GDM1 (cell line): ENCODE data around the gene DOCK6.

Experiments used
- DNase-seq: peaks from one replicate; lab custom pipeline; 2025; lab: John Stamatoyannopoulos, UW

The DOCK6 gene

GRCh38 chr19:11261971-11262839 is at the start of gene DOCK6:
Gene DOCK6, minus strand, starts transcription at chr19:11262524. Its CDS starts 84 bp downstream, at chr19:11262440.
- DNase-seq: no peak

DNA sequence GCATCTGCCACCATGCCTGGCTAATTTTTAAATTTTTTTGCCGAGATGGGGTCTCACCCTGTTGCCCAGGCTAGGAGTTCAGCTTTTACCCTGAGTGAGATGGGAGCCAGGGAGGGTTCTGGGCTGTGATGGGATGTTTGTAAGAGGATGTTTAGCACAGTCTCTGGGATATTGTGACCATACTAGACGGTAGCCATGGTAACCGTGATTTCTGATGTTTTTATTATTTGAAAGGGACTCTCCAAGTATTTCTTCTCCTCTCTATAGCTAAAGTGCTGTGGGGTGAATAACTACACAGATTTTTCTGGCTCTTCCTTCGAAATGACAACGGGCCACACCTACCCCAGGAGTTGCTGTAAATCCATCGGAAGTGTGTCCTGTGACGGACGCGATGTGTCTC is 44.0 kb upstream of the DOCK6 start:
- DNase-seq: no peak

- no peak for DNase-seq
Observed at GRCh38 chr19:11304936-11305335, 42.6 kb upstream of the DOCK6 start.

DNA sequence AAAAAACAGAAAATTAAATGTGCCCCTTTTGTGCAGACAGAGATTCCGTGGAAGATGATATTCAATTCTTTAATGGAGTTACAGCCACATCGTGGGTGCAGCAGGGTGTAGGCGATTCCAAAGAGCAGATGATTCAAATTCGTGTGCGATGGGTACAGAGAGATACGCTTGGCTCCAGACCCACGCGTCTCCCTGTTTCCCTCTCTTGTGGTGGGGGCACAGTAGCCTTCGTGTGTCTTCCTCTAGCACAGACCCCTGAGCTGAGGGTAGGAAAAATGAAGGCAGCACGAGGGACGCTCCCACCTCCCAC is 38.4 kb upstream of the DOCK6 start:
- no peak for DNase-seq

DNA sequence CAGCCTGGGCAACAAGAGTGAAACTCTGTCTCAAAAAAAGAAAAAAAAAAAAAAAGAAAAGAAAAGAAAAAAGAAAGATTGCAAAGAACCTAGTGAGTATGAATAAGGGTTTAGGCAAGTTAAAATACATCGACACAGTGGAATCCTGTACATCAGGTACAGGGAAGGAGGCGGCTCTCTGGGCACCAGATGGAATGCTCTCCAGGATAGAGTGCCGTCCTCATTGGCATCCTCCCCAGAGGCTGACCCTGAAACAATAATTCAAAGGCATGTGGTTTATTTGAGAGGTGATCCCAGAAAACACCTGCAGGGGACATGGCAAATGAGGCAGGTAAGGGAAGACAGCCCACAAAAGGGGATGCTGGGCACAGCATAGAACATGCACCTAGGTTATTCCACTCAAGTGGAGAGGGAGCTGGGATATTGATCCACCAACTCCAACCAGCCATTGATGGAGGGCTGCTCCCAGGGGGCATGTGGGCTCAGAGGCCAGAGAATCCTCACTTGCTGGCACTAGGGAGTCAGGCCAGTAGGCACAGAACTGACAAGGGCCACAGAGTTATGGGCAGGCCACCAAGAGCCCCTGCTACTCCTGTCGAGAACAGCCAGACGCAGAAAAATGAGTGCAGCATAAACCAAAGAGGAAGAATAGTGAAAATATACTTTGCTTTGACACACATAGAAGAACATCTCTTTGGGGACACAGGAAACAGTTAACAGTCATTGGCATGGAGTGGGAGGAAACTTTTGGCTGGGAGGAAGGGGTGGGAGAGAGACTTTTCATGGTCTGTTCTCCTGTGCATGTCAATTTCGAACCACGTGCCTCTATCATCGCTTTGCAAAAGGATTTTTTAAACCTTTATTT is 37.9 kb upstream of the DOCK6 start:
- DNase-seq: no peak

- no peak for DNase-seq
Observed at GRCh38 chr19:11296264-11296663, 33.9 kb upstream of the DOCK6 start.

- DNase-seq: no peak
Observed at GRCh38 chr19:11295665-11296245, 33.4 kb upstream of the DOCK6 start, which contains the start of gene TSPAN16. Gene TSPAN16, plus strand, starts transcription at chr19:11296160. Its CDS starts 138 bp downstream, at chr19:11296298.

DNA sequence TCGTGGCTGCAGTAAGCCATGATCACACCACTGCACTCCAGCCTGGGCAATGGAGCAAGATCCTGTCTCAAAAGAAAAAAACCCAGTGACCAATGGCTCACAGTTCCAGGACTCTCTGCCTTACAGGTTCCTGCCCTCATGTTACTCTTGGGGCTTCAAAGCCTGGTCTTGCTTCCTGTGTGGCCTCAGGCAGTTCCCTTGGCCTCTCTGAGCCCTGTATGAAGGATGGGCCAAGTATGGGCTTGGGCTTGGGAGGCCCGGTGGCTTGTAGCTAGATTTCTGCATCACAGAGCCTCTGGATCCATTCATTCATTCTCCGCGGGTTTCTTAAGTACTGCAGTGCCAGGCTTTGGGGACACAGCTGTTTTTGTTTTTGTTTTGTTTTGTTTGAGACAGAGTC is 32.9 kb upstream of the DOCK6 start:
- no peak for DNase-seq

DNA sequence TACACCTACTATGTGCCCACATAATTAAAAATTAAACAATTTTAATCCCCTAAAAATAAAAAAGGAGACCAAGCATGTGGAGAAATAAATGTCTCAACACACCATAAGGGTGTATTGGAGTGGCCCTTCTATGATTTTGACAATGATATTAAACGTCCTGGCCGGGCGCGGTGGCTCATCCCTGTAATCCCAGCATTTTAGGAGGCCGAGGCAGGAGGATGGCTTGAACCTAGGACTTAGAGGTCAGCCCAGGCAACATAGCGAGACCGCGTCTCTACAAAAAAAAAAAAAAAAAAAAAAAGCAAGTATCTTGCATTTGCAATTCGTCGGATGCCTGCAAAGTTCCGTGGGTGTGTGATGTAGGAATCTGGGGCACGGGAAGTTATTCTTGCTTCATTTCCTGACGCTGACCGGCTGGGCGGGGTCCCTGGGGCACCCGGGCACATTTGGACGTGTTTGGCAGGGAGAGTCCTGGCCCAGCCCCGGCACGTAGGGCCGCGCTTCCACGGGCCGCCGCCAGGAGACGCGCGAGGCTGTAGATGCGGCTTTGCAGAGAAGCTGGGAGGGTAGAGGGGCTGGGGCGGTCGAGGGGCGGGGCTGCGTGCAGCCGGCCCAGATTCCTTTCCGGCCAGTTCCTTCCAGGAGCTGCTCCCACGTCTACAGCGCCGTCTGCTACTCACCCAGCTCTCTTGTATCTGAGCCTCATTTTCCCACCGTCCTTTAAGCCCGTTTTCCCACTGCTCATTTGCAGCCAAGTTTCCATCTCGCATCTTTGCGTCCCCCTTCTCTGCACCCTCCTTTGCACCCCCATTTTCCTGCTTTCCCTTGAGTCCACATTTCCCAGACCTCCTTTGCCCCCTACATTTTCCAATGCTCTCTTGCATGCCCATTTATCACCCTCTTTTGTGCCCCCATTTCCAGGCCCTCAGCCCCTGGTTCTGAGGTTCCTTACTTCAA is 31.4 kb upstream of the DOCK6 start:
- DNase-seq: peak; percentile 70

DNA sequence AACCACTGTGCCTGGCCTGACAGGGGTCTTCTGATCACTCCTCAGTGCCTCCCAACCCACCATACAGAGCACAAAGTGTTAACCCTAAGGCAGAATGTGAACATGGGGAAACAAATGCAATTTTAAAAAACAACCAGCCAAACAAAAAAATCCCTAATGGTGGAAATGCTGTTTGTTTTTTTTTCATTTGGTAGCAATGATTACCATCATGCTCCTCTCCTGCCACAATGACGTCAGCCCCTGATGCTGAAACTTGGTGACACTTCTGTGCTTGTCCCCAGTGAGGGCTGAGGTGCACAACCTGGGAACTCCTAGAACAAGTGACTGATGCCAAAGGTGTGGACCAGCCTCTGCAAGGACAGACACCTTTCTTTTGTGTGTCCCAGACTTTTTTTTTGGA is 29.7 kb upstream of the DOCK6 start:
- DNase-seq: no peak

GRCh38 chr19:11291415-11291814 is 29.1 kb upstream of the DOCK6 start:
- no peak for DNase-seq

GRCh38 chr19:11290256-11290655 is 27.9 kb upstream of the DOCK6 start:
- DNase-seq: no peak

DNA sequence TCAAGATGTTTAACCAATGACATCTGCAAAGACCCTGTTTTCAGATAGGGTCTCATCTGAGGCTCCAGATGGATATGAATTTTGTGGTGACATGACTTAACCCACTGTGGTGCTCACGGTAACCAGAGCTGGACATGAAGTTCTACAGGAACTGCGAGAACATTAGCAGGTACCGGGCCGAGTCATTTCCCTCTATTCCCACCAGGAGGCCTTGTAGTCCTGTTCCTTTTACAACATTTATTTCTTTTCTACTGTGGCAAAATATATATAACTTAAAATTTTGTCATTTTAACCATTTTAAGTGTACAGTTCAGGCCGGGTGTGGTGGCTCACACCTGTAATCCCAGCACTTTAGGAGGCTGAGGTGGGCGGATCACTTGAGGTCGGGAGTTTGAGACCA is 26.0 kb upstream of the DOCK6 start:
- DNase-seq: no peak

- no peak for DNase-seq
Observed at GRCh38 chr19:11286312-11286974, 24.1 kb upstream of the DOCK6 start.

- no peak for DNase-seq
Observed at GRCh38 chr19:11284515-11284914, 22.2 kb upstream of the DOCK6 start.

DNA sequence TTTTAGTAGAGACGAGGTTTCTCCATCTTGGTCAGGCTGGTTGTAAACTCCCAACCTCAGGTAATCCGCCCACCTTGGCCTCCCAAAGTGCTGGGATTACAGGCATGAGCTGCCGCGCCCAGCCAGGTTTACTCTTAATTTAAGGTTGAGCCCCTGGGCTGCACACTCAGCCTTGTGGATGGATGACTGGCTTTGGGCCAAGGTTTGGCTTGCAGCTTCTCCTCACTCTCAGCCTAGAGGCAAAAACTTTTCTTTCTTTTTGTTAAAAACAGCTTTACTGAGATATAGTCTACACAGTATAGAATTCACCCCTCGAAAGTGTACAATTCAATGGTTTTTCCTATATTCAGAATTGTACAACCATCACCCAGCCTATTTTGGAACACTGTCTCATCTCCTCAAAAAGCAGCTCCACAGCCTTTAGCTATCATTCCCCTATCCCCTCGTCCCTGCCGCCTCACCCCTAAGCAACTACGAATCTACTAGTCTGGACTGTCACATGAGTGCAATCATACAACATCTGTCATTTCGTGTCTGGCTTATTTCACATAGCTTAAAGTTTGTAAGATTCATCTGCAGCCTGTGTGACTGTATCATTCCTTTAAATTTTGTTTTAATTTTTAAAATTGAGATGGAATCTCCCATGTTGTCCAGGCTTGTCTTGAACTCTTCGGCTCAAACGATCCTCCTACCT is 19.2 kb upstream of the DOCK6 start:
- DNase-seq: no peak

GRCh38 chr19:11279505-11280236 is 17.3 kb upstream of the DOCK6 start:
- DNase-seq: peak; percentile 88

DNA sequence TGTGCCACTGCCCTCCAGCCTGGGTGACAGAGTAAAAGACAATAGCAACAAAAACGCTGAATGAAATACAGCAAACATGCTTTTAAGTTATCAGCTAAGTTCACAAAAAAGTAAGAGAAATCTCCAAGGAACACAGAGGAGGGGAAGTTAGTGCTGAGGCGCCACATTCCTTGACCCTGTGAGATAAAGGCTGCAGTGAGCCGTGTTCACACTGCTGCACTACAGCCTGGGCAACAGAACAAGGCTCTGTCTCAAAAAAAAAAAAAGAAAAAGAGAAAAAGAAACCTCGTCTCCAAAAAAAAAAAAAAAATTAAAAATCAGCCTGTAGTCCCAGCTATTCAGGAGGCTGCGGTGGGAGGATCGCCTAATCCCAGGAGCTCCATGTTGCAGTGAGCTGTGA is 16.3 kb upstream of the DOCK6 start:
- DNase-seq: no peak

- no peak for DNase-seq
Observed at GRCh38 chr19:11274533-11275086, 12.3 kb upstream of the DOCK6 start.
